HEK293 (cell line): ENCODE measurements around the gene UBE2M.

Experiments
- CTCF ChIA-PET: fragments of 350-600 bp; formaldehyde crosslinking; extraction: SDS; loops from one replicate; lab custom pipeline; 2021; ENCODE audit warnings: antibody characterized with exemption; lab: Yijun Ruan, JAX
- POLR2A ChIA-PET: fragments of 300-600 bp; formaldehyde crosslinking; extraction: SDS; loops from one replicate; lab custom pipeline; 2020; ENCODE audit warnings: antibody characterized with exemption, inconsistent platforms; lab: Yijun Ruan, JAX
- H3K27ac ChIP-seq: fragments of 200-500 bp; sonication (Bioruptor generic); 2 replicates; pipeline ENCODE4 v1.5.1; 2014; ENCODE audit warnings: low read depth, low read length, control low read depth, inconsistent platforms; ENCODE audit errors: extremely low read depth
- H3K36me3 ChIP-seq, 2 experiments: fragments of 200-500 bp in 1 of 2; sonication (Bioruptor generic) in 1 of 2; 1 replicate in 1 of 2; 2 replicates in 1 of 2; pipeline ENCODE4 v1.5.1; 2014 to 2017; ENCODE audit warnings: inconsistent platforms in 2 of 2, low read length in 2 of 2; ENCODE audit not compliant: control insufficient read depth in 2 of 2, insufficient read depth in 1 of 2
- H3K4me1 ChIP-seq: fragments of 200-500 bp; sonication (Bioruptor generic); 2 replicates; pipeline ENCODE4 v1.5.1; 2014; ENCODE audit warnings: mild to moderate bottlenecking, low read length, inconsistent platforms; ENCODE audit not compliant: control insufficient read depth, insufficient read depth
- H3K4me3 ChIP-seq: 2 replicates; pipeline ENCODE4 v1.5.1; 2011; ENCODE audit warnings: low read depth, mild to moderate bottlenecking, control low read depth, low read length, moderate library complexity
- H3K9me3 ChIP-seq: fragments of 200-500 bp; sonication (Bioruptor generic); 2 replicates; pipeline ENCODE4 v1.5.1; 2014; ENCODE audit warnings: low read depth, low read length, inconsistent platforms; ENCODE audit not compliant: control insufficient read depth, insufficient read depth
- KLF8 ChIP-seq: fragments of 450-650 bp; formaldehyde crosslinking; IDR thresholded peaks from 2 replicates; pipeline ENCODE4 v1.5.1; 2016; ENCODE audit warnings: missing biosample characterization, missing genetic modification characterization
- PRDM1 ChIP-seq: fragments of 450-650 bp; formaldehyde crosslinking; IDR thresholded peaks from 2 replicates; pipeline ENCODE4; 2016; ENCODE audit warnings: missing biosample characterization, missing genetic modification characterization
- SCRT2 ChIP-seq: fragments of 450-650 bp; formaldehyde crosslinking; IDR thresholded peaks from 2 replicates; pipeline ENCODE4 v1.5.1; 2016; ENCODE audit warnings: missing biosample characterization, missing genetic modification characterization
- SP3 ChIP-seq: fragments of 450-650 bp; formaldehyde crosslinking; IDR thresholded peaks from 2 replicates; pipeline ENCODE4 v1.5.1; 2016; ENCODE audit warnings: missing biosample characterization, missing genetic modification characterization
- TCF7L2 ChIP-seq: IDR thresholded peaks from 2 replicates; pipeline ENCODE4 v1.6.1; 2011; ENCODE audit warnings: low read depth, mild to moderate bottlenecking, inconsistent platforms, low read length, moderate library complexity, borderline replicate concordance
- TRIM28 ChIP-seq: IDR thresholded peaks from 2 replicates; pipeline ENCODE4 v1.6.1; 2011; ENCODE audit warnings: low read length, control low read depth, borderline replicate concordance
- ZBTB6 ChIP-seq: fragments of 450-650 bp; formaldehyde crosslinking; IDR thresholded peaks from 2 replicates; pipeline ENCODE4 v1.5.1; 2017; ENCODE audit warnings: missing biosample characterization, missing genetic modification characterization
- ZNF10 ChIP-seq: fragments of 450-650 bp; formaldehyde crosslinking; IDR thresholded peaks from 2 replicates; pipeline ENCODE4 v1.5.1; 2017; ENCODE audit warnings: missing biosample characterization, missing genetic modification characterization
- ZNF157 ChIP-seq: fragments of 450-650 bp; formaldehyde crosslinking; IDR thresholded peaks from 2 replicates; pipeline ENCODE4 v1.5.1; 2016; ENCODE audit warnings: missing biosample characterization, missing genetic modification characterization
- ZNF311 ChIP-seq: fragments of 450-650 bp; formaldehyde crosslinking; IDR thresholded peaks from 2 replicates; pipeline ENCODE4 v1.5.1; 2017; ENCODE audit warnings: missing biosample characterization, missing genetic modification characterization, borderline replicate concordance
- ZNF404 ChIP-seq: fragments of 450-650 bp; formaldehyde crosslinking; IDR thresholded peaks from 2 replicates; pipeline ENCODE4 v1.5.1; 2017; ENCODE audit warnings: missing biosample characterization, missing genetic modification characterization
- ZNF473 ChIP-seq: fragments of 450-650 bp; formaldehyde crosslinking; IDR thresholded peaks from 2 replicates; pipeline ENCODE4 v1.5.1; 2017; ENCODE audit warnings: missing biosample characterization, missing genetic modification characterization
- ZNF513 ChIP-seq: fragments of 450-650 bp; IDR thresholded peaks from 2 replicates; pipeline ENCODE4 v1.5.1; 2018; ENCODE audit warnings: missing biosample characterization, missing genetic modification characterization
- ZNF624 ChIP-seq: fragments of 450-650 bp; formaldehyde crosslinking; IDR thresholded peaks from 2 replicates; pipeline ENCODE4 v1.5.1; 2017; ENCODE audit warnings: missing biosample characterization, missing genetic modification characterization
- ZNF629 ChIP-seq: fragments of 450-650 bp; formaldehyde crosslinking; IDR thresholded peaks from 2 replicates; pipeline ENCODE4 v1.5.1; 2017; ENCODE audit warnings: missing biosample characterization, missing genetic modification characterization
- ZNF670 ChIP-seq: fragments of 450-650 bp; formaldehyde crosslinking; IDR thresholded peaks from 2 replicates; pipeline ENCODE4 v1.5.1; 2016; ENCODE audit warnings: missing biosample characterization, missing genetic modification characterization, low read depth
- ZNF704 ChIP-seq: fragments of 450-650 bp; formaldehyde crosslinking; IDR thresholded peaks from 2 replicates; pipeline ENCODE4 v1.5.1; 2016; ENCODE audit warnings: missing biosample characterization, missing genetic modification characterization
- ZNF837 ChIP-seq: fragments of 450-650 bp; formaldehyde crosslinking; IDR thresholded peaks from 2 replicates; pipeline ENCODE4 v1.5.1; 2016; ENCODE audit warnings: missing biosample characterization, missing genetic modification characterization
- ZSCAN4 ChIP-seq: fragments of 450-650 bp; formaldehyde crosslinking; IDR thresholded peaks from 2 replicates; pipeline ENCODE4 v1.5.1; 2017; ENCODE audit warnings: missing biosample characterization, missing genetic modification characterization

Gene UBE2M

GRCh38 chr19:58551123-58551497 is 7.3 kb downstream of the UBE2M start (continued):
- no peak for TF ChIP-seq ZNF629 (tag by site-specific recombination)
- TF ChIP-seq, all 188 proteins: peak for 0

GRCh38 chr19:58550362-58551122 is 7.9 kb downstream of the UBE2M start:
- TF ChIP-seq PRDM1 (tag by site-specific recombination) (no peak), ZSCAN4 (no peak), ZNF704 (tag by site-specific recombination) (no peak), ZNF404 (tag by site-specific recombination) (no peak), ZNF311 (tag by site-specific recombination) (no peak), ZBTB6 (tag by site-specific recombination) (no peak), ZNF837 (no peak)
- POLR2A ChIA-PET, result interaction anchor here (1.8 to 3.8 kb wide), 3 partner anchors 11 to 31 kb away, joined by 4 to 16 read pairs (median 7); partner anchors contain the start of gene ZBTB45
- Histone ChIP-seq H3K4me3 (no peak overlapping the region), H3K9me3 (no peaks in the 10 kb centered on the region), H3K4me1 (peaks cover 18% of the 10 kb centered on the region), H3K36me3 (peaks cover 40 to 86% of the 10 kb centered on the region in 2 experiments), H3K27ac (no peak overlapping the region)
- CTCF ChIA-PET, result no interaction called here

GRCh38 chr19:58549664-58550361 is 8.6 kb downstream of the UBE2M start:
- Histone ChIP-seq H3K9me3 (no peaks in the 10 kb centered on the region), H3K4me1 (peaks cover 15% of the 10 kb centered on the region), H3K27ac (no peak overlapping the region), H3K4me3 (no peak overlapping the region), H3K36me3 (peaks cover 40 to 89% of the 10 kb centered on the region in 2 experiments)
- TF ChIP-seq KLF8 (tag by site-specific recombination) (no peak), ZNF157 (tag by site-specific recombination) (peak; percentile 64), ZNF624 (tag by site-specific recombination) (no peak), TCF7L2 (no peak), ZNF670 (no peak), ZNF473 (no peak), SCRT2 (tag by site-specific recombination) (peak; percentile 71), SP3 (tag by site-specific recombination) (no peak), TRIM28 (no peak), ZNF513 (tag by site-specific recombination) (no peak), ZNF10 (tag by site-specific recombination) (no peak)
- CTCF ChIA-PET, result no interaction called here
- POLR2A ChIA-PET, result interaction anchor here (0.7 to 2.4 kb wide), 3 partner anchors 9 to 30 kb away, joined by 3 to 7 read pairs (median 4); partner anchors contain the start of genes UBE2M and ZBTB45
